Measurements from ENCODE around the gene SESTD1. TPM values are rescaled to one million over a fixed set of nuclear protein-coding genes. Genes with fewer than 3 reads are reported as not detected.

SESTD1 gene
- total and polyA plus RNA-seq, 11 donors: 2.9 to 48.7 (median 31.8) TPM

DNA sequence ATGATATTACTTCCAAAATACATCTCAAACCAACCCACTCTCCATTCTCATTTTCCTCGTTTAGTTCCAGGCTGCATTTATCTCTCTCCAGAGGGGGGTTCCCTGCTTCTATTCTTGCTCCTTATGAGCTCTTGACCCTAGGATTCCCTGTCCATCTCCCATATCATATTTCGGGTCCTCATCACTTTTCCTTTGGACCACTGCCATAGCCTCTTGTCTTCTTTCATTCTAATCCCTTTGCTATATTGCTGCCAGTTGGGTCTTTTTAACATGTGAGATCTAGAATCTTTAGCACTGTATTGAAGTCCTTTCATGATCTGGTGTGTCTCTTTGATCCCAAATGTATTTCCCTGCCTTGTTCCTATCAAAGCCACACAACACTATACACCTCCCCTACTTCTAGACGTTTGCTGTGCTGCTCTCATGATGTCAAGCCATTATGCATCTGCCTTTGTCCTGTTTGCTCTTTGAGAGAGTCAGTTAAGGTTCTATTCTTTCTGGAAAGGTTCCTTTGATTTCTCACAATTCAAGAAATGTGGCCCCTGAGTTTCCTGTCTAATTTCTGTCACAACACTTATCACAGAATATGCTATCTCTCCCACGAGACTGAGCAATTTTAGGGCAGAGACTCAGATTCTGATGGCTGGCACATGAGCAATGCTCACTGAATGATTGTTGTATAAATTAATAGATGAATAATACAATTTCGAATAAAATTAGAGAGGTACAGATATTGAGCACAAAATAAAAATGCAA lies 43.2 kb upstream of the SESTD1 start:
- ATAC-seq (no peak), DNase-seq (no peak)
- Histone ChIP-seq H3K27me3 (no peaks in the 10 kb centered on the region), H3K9me3 (no peaks in the 10 kb centered on the region), H3K4me3 (no peak overlapping the region), H3K4me1 (no peaks in the 10 kb centered on the region), H3K36me3 (no peaks in the 10 kb centered on the region), H3K27ac (no peak overlapping the region)
- no peak for TF ChIP-seq POLR2A (IDR thresholded peaks at IDR 0.05)
- TF ChIP-seq, protein P1, sequence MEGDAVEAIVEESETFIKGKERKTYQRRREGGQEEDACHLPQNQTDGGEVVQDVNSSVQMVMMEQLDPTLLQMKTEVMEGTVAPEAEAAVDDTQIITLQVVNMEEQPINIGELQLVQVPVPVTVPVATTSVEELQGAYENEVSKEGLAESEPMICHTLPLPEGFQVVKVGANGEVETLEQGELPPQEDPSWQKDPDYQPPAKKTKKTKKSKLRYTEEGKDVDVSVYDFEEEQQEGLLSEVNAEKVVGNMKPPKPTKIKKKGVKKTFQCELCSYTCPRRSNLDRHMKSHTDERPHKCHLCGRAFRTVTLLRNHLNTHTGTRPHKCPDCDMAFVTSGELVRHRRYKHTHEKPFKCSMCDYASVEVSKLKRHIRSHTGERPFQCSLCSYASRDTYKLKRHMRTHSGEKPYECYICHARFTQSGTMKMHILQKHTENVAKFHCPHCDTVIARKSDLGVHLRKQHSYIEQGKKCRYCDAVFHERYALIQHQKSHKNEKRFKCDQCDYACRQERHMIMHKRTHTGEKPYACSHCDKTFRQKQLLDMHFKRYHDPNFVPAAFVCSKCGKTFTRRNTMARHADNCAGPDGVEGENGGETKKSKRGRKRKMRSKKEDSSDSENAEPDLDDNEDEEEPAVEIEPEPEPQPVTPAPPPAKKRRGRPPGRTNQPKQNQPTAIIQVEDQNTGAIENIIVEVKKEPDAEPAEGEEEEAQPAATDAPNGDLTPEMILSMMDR (IDR thresholded peaks at IDR 0.05): no peak
- intact Hi-C loops (cut with DNase I): no loop called here
- 48 to 58% (median 50%) methylated on average over 5 of the region's 5 CpGs for WGBS, 4 donors

DNA sequence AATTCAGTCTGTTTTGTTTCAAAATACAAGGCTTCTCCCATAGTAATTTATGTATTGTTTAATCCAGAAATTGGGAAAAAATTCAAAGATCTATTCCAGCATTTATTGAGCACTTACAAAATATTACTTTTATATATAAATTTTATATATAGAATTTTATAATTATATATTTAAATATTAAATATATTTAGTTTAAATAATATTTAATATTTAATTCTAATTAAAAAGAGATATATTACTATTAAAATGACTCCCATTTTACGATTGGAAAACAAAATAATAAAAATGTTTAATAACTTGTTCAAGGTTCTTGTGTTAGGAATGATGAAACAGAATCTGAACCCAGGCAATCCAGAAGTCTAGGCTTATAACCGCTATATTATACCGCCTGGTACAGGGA lies 40.5 kb upstream of the SESTD1 start:
- Histone ChIP-seq H3K4me1 (no peaks in the 10 kb centered on the region), H3K9me3 (peaks cover 0 to 6% (median 0%) of the 10 kb centered on the region in 12 donors), H3K36me3 (no peaks in the 10 kb centered on the region), H3K27ac (no peak overlapping the region), H3K27me3 (no peaks in the 10 kb centered on the region), H3K4me3 (no peak overlapping the region)
- TF ChIP-seq POLR2A (IDR thresholded peaks at IDR 0.05): no peak
- TF ChIP-seq, protein P1 (IDR thresholded peaks at IDR 0.05): no peak
- WGBS, 4 donors: 91 to 95% (median 93%) methylated on average over 3 of the region's 3 CpGs
- ATAC-seq (no peak), DNase-seq (no peak)
- intact Hi-C loops (cut with DNase I): no loop called here

DNA sequence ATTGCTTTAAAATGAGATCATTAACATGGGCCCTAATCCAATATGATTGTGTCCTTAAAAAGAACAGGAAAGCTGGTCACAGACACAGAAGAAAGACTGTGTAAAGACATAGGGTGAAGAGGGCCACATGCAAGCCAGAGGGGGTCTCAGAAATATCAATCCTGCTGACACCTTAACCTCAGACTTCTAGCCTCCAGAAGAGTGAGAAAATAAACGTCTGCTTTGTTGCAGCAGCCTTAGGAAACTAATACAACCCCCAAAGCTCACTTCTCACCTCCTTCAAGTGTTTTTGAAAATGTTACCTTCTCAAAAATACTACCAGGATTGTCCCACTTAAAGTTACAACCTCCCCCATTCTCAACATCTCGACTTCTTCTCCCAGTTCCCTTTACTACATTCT lies 39.8 kb upstream of the SESTD1 start:
- no peak for ATAC-seq
- H3K4me3 ChIP-seq: no peak overlapping the region
- WGBS, 4 donors: 54 to 73% (median 68%) methylated on average over 2 of the region's 2 CpGs
- H3K9me3 ChIP-seq: peaks cover 0 to 6% (median 0%) of the 10 kb centered on the region in 12 donors
- no peak for DNase-seq
- no peaks in the 10 kb centered on the region for H3K36me3 ChIP-seq
- TF ChIP-seq, protein P1 (IDR thresholded peaks at IDR 0.05): no peak
- no peak for TF ChIP-seq POLR2A (IDR thresholded peaks at IDR 0.05)
- H3K4me1 ChIP-seq: no peaks in the 10 kb centered on the region
- intact Hi-C loops (cut with DNase I): no loop called here
- no peak overlapping the region for H3K27ac ChIP-seq
- H3K27me3 ChIP-seq: no peaks in the 10 kb centered on the region

GRCh38 chr2:179302764-179303571 lies 38.3 kb upstream of the SESTD1 start:
- H3K9me3 ChIP-seq: peaks cover 0 to 6% (median 0%) of the 10 kb centered on the region in 12 donors
- H3K4me3 ChIP-seq: no peak overlapping the region
- DNase-seq (no peak), ATAC-seq (no peak)
- no peaks in the 10 kb centered on the region for H3K27me3 ChIP-seq
- intact Hi-C loops (cut with DNase I): no loop called here
- WGBS, 4 donors: 83 to 88% (median 85%) methylated on average over 6 of the region's 6 CpGs
- no peaks in the 10 kb centered on the region for H3K36me3 ChIP-seq
- H3K27ac ChIP-seq: no peak overlapping the region
- H3K4me1 ChIP-seq: no peaks in the 10 kb centered on the region
- TF ChIP-seq, protein P1 (IDR thresholded peaks at IDR 0.05): no peak
- TF ChIP-seq POLR2A (IDR thresholded peaks at IDR 0.05): no peak

Measured in heart left ventricle (tissue), 16 donors.